Measurements from ENCODE around the gene EPHA8.

The EPHA8 gene

DNA sequence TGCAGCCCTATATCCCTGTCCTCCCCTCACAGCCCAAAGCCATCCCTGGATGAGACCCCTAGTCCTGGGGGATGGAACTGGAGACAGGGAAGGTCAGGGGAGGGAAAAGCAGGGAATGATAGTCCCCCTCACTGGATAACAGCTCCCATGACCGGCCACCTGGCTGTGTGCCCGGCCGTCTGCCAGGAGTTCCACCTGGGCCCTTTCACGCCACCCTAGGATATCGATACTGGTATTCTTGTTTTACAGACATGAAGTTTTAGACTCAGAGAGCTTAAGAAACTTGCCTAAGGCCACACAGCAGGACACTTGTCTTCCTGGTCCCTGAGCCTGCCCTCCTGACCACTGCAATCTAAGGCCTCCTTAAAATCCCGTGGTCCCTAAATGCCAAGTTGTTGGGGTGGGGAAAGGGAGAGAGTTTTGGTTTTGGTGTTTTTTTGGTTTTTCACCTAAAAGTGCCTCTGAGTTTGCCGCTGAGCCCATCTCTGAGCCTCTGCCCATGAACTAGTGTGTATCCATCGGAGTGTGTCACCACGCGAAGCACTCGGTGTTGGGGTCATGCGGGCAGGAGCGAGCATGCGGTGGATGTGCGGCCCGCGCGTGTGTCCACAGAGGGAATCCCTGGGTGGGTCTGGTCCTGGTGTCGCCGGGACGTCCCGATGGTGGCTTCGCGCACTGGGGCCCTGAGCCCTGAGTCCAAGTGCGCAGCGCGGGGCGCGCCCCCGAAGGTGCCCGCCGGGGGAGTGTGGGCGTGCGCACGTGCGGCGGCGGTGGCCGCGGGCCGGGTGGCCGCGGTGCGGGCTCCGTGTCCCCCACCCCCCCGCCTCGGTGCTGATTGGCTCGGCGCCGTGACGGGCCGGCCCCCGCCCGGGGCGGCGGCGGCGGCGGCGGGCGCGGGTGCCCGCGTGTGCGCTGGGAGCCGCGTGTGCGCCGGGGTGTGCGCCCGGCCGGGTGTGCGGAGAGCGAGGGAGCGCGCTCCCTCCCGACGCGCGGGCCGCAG, at the start of gene EPHA8:
Gene EPHA8 (plus strand): TSS at position 906 of the 1,000 bp plus-strand sequence. CDS start 147 bp downstream, outside the sequence.
- DNase-seq (ENCODE audit: low read depth) = no peak

DNA sequence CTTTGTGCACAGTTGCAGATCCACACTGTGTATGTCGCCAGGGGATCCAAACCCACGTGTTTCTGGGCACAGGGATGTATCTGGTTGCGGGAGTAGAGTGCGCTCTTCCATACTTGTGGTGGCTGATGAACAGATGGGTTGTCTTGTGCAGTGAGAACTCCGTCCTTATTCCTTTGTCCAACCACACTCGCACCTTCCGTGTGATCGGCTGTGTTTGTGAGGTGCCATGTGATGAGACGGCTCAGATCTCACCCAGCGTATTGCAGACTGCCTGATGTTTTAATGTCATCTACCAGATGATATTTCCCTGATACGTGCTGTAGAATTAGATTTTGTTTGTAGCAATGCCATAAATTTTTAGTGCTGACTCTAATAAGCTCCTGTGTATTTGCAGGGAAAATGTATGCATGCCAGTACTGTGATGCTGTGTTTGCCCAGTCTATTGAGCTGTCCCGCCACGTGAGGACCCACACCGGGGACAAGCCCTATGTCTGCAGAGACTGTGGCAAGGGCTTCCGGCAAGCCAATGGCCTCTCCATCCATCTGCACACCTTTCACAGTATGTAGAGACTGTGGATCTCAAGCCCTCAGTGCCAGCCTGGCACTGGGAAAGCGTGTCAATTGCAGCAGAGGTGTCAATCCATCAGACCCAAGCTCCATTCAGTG, 46.2 kb upstream of the EPHA8 start:
- DNase-seq (ENCODE audit: low read depth) = no peak

DNA sequence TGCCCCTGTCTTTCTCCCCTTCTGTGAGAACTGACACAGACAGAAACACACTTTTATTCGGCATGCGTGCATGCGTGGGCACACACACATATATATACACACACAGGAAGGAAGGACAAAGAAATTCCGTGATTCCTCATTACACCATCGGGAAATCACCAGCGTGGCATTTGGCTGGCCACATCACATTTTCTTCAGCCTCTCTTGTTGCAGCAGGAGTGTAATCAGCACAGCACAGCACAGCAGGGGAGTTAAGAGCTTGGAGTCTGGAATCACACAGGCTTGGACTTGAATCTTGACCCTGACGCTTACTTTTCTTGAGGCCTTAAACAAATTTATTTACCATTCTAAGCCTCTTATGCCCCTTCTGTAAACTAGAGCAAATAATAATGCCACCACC, 45.3 kb upstream of the EPHA8 start:
- DNase-seq (ENCODE audit: low read depth) = no peak

DNA sequence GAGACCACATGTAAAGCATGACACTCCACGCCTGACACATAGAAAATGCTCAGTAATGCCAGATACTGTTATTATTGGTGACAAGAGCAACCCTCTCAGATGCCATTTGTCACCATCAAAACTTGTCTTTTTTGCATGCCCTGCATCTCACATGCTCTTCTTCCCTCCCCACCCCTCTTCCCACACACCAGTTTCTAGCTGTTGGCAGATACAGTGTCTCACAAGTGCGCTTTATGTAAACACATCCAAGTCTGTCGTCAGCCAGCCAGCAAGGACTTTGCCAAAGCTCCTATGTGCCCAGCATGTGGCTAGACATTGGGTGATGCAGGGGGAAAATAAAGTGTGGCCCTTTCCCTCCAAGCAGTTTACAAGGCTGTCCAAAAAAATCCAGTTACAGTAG, 44.9 kb upstream of the EPHA8 start:
- no peak for DNase-seq (ENCODE audit: low read depth)

DNA sequence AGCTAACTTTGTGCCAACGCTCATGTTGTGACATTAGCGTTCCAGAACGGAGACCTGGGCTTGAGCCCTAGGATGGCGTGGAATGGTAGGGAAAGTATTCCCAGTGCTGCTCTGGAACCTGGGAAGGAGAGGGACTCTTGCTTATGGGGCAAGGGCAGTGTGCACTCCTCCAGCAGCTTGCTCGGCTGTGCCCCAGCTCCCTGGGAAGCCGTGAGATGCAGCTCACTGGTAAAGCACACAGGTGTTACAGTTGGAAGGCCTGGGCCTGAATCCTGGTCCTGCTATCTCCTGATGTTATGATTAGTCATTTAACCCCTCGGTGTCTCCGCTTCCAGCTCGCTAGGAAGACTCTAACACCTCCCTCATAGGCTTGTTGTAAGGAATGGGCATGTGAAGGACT, 42.4 kb upstream of the EPHA8 start:
- no peak for DNase-seq (ENCODE audit: low read depth)

DNA sequence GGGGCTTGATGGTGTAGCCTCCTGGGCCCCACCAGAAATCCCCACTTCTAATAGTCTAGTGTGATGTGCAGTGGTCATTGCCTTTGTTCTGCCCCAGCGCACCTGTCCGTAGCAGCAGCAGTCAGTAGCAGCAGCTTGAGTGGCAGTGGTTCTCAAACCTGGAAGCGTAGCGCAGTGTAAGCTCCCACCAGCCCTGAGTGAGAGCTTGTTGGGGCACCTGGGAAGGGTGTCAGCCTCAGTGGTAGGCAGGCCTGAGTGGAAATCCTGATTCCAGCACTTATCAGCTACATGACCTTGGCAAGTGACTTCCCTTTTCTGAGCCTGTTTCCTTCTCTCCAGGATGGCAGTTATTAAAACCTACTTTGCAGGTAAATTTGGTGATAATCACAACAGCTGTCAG, 41.6 kb upstream of the EPHA8 start:
- DNase-seq (ENCODE audit: low read depth) = no peak

DNA sequence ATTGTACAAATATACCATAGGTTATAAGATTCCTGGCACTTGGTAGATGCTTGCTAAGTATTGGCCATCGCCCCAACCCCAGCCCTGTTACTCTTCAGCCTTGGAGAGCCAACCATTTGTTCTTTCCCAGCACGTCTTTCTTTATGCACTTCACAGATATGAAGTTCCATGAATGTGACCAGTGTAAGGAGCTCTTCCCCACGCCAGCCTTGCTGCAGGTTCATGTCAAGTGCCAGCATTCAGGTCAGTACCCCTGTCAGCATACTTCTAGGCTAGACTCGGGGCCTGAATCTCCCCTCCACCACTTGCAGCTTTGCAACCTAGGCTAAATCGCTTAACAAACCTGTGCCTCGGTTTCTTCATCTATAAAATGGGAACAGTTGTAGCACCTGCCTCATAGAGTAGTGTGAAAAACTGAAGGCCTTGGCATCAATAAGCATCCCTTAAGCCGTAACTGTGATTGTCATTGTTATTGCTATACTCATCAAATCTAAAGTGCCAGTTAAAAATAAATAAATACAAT, 41.0 kb upstream of the EPHA8 start:
- DNase-seq (ENCODE audit: low read depth) = no peak

DNA sequence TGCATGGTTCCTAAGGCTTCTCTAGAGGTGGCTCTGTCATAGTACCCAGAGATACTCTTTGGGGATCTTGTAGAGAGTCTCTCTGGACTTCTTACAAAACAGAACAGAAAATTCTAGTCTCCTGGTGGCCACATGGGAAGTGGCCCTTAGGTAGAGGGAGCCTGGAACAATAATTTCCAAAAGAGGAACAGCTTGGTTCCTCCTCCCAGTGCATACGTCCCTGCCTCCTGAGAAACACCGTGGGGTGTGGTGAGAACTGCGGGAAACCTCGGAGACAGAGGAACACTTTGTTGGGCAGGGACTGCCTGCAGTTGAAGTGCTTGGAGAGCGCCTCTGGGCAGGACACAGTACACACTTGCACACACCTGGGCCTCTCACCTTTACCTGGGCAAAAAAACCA, 38.8 kb upstream of the EPHA8 start:
- DNase-seq (ENCODE audit: low read depth) = no peak

DNA sequence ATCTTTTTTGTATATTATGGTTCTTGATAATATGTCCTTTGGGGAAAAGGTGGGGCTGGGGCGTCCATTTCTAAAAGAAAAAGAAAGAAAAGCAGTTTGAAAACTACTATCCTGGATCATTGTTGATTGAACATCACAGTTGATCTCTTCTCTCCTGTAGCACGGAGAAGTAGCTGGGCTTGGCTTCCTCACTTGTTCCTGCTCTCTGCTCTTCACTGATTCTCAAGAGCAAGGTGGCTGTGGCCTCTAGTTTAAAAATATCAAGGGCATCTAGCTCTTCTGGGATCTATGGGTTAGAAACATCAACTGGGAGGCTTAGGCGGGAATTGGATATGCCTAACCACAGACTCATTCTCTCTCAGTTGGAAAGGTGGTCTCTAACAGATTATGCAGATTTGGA, 38.1 kb upstream of the EPHA8 start:
- DNase-seq (ENCODE audit: low read depth) = no peak

DNA sequence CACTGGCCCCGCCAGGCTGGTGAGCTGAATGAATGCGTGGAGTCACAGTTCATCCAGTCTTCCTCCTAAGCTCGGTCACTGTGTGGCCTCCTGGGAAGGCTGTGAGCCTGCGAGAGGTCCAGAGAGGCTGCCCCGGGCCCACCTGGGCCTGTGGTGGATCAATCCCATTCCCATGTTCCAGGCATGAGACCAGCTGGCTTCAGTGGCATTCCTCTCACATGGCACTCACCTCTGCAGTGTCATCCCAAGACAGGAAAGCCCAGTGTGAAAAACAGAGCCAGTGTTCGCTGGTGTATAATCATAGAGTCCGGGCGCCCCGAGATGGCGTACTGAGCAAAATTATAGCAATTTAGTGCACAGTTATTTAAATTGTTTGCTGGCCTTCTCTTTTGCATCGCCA, 37.6 kb upstream of the EPHA8 start:
- DNase-seq (ENCODE audit: low read depth) = no peak

DNA sequence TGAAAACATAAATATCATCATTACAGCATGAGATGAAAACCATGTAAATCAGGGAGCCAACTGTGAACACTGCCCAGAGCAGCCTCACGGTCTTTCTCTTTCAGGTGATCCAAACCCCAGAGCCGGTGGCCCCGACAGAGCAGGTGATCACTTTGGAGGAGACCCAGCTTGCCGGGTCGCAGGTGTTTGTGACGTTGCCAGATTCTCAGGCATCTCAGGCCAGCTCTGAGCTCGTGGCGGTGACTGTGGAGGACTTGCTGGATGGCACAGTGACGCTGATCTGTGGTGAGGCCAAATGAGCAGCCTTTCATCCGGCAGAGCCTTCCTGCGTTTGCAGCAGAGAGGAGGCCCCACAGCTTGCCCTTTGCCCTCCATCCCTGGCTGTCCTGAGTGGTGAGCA, 37.2 kb upstream of the EPHA8 start:
- no peak for DNase-seq (ENCODE audit: low read depth)

DNA sequence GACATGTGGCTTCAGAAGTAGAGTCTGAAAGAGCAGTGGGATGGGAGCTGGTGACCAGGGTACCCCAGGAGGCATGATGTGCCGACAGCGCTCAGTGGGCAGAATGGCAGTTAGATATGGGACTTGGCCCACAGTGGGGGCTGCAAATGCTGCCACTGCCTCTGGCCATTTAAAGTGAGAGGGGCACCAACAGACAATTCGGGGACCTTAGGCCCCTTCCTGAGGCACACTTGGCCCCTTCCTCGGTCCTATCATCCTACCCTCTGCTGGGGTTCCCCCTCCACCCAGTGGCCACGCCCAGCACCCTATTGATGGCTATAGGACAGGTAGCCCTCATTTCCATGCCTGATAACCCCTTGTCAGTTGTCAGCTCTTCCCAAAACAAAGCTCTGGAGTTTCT, 36.6 kb upstream of the EPHA8 start:
- DNase-seq (ENCODE audit: low read depth) = no peak

DNA sequence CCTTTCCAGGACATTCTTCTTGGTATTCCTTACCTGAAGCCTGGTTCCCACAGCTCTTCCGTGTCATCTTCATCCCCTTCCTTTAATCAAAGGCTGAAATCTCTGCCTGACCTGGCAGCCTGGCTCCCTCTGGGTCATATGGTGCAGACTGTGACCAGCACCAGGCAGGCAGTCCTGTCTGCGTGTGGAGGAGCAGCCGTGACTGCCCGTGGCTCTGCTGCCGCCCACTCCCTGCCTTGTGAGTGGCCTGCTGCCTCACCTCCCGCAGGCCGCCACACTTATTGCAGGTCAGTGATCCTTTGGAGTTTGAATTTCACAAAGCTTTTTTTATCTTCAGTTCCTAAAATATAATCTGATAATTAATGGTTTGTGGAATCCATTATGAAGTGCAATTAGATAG, 36.2 kb upstream of the EPHA8 start:
- no peak for DNase-seq (ENCODE audit: low read depth)

DNA sequence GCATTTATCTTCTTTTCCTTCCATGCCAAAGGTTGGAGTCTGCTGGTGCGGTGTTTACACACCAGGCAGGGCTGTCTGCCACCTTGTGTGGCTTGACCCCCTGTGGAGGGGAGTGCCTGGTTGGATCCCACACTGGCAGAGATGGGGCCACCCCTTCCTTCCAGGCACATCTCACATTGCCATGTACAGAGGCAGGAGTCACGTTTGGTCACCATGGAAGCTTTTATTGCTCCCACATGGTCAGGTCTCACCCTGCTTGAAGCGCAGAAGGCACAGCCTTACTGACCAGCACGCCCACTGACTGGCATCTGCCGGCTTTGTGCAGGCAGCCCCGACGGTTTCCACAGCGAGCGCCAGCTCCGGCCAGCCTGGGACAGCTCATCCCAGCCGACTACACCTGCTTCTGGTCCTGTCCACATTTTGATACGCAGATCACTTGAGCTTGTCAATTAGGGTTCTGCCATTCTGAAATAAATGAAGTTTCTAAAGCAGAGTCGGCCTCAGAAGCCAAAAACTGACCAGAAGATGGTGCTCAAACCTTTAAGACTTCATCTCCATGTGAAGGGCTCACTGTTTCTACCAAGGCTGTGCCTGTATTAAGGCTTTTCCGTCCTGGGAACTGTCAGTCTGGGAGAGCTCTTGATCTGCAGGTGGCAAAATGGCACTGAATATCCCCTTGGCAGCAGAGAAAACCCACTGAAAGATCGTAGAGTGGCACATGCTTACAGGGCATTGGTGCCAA, 35.6 kb upstream of the EPHA8 start:
- no peak for DNase-seq (ENCODE audit: low read depth)

DNA sequence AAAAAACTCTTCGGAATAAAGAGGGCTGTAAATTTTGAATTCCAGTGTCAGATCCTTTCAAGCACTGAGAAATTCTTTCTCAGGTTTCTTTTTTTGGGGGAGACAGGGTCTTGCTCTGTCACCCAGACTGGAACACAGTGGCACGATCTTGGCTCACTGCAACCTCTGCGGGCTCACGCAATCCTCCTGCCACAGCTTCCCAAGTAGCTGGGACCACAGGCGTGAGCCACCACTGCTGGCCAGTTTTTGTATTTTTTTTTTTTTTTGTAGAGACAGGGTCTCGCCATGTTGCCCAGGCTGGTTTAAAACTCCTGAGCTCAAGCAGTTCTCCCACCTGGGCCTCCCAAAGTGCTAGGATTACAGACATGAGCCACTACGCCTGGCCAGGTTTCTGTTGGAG, 34.8 kb upstream of the EPHA8 start:
- no peak for DNase-seq (ENCODE audit: low read depth)

DNA sequence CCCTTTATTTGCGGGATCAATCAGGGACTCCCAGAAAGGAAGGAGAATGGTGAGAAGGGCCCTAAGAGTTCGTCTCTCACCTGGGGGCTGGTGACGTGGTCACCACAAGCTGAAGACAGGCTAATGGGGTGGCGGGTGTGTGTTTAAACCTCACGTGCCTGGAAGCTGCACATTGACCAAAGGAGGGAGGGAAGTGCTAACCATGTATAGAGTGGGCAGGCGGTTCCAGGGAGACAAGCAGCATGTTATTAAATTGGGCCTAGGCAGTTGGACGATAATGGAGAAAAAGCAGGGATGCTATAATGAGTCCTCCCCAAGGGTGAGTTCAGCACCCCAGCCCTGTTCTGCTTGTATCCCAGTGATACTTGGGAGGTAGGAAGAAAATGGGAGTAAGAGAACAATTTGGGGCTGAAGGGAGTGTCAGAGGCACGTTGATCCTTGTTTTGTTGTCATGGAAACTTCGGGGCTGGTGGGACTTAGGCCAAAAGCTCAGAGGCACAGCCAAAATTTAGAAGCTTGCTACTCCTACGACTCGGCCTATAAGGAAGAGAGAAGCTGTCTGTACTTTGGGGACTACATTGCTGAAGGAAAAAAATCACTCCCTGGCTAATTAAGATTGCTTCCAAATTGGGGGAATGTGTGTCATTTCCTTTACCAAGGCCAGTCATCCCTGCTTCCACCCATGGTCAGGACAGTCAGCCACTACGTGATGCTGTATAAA, 33.2 kb upstream of the EPHA8 start:
- peak; percentile 10 for DNase-seq (ENCODE audit: low read depth)

DNA sequence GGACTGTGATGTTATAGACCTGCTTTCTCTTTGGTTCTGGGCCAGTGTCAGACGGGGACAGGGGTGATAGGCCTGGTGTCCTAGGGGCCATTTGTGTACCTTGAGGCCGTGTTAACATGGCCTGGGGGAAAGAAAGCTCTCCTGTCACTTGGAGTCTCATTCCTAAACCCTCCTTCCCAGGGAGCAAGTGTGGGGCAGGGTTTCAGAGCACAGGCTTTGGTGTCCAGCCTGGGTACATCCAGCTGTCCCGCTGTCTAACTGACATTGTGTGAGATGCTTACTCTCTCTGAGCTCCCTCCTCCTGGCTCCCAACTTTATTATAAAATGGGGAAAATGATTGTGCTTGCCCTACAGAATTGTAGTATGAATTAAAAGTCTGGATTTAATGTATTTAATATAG, 32.6 kb upstream of the EPHA8 start:
- DNase-seq (ENCODE audit: low read depth) = no peak

DNA sequence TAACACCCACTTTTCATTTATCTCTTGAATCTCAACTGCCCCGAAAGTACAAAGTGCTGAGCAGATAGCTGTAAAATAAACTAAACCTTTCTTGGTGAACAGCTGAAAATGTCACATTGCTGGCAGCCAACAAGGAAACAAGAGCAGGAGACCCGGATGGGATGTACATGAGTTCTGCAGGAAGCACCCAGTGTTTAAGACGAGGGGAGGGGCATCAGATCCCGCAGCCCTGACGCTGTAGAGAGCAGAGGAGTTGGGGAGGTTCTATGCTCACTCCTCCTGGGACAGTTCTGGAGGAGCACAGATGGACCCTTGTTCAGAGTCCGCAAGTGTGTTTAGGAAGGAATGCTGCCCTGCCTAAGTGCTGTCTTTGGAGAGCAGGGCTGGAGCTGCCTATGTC, 32.0 kb upstream of the EPHA8 start:
- DNase-seq (ENCODE audit: low read depth) = no peak

DNA sequence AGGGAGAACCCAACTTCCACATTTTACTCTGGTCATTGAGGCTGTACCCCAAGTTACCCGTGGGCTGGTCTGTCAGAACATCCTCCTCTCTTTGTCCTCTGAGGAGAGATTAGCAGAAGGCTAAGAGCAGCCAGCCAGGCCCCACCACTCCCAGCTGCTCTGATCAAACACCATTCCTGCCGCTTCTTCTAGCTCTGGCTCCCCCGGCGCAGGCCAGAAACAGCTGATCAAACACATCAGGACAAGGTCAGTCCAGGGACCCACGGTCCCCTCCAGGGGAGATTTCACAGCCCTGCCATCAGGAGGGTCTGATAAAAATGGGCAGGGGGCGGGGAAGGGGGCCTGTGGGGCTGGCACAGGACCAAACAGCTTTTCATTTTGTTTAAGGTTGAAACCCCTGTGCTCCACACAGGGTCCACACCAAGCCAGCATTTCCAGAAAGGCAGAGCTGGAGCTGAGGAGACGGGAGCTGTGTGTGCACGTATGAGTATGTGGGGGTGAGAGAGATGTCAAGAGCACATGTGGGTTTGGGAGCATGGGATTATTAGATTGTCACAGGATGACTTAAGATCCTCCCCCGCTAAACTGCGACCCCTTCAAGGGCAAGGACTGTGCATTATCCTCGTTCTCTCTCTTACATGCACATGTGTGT, 29.9 kb upstream of the EPHA8 start:
- no peak for DNase-seq (ENCODE audit: low read depth)

DNA sequence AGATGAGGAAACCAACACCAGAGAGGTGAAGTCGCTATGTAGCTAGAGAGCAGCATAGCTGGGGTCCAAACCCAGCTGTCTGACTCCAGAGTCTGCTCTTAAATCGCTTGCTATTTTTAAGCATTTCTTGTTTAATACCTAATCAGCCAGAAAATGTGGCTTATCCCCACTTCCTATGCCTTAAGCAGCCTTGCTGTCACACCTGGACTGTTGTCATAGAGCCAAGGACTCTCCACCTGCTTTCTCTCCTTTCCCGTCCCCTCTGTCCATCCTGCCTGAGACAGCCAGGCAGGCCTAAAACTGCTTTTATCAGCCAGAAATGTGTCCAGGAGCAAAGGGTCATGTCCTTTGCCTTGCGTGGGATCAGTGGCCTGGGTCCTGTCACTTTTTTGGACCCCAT, 28.3 kb upstream of the EPHA8 start:
- no peak for DNase-seq (ENCODE audit: low read depth)

DNA sequence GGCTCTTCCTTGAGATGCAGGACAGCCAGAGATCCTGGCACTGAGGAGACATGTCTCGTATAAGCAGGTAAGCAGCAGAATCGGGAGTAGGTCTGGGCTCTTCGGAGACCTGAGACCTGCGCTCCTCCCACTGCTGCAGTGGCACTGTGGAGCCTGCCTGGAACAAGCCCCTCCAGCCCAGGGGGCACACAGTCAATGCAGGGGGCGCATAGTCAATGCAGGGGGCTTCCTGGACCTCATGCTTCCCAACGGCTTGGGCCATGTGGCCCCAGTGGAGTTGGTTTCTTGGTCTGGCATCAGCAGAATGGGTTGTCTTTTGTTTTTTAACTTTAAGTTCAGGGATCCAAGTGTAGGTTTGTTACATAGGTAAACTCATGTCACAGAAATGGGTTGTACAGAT, 27.9 kb upstream of the EPHA8 start:
- no peak for DNase-seq (ENCODE audit: low read depth)
